HepG2 (cell line): ENCODE measurements around the gene NUP88. TPM values are rescaled to one million over a fixed set of nuclear protein-coding genes. Genes with fewer than 3 reads are reported as not detected.

Source experiments
- ATAC-seq: fragments of 200-7000 bp; cut with Tn5 transposase; 3 replicates; pipeline ENCODE4 v1.9.1; 2020; ENCODE audit warnings: mild to moderate bottlenecking, moderate library complexity
- BruUV-seq: library from RNA; stranded (reverse); fragments of 400-500 nt; replicated peaks from 2 replicates; lab custom pipeline; 2021; lab: Mats Ljungman, UMichigan
- CTCF ChIA-PET: fragments of 300-600 bp; formaldehyde crosslinking; extraction: SDS; loops from one replicate; lab custom pipeline; 2021; ENCODE audit warnings: low total read pairs, inconsistent platforms, low intra/inter-chr PET ratio; lab: Yijun Ruan, JAX
- POLR2A ChIA-PET: fragments of 350-600 bp; sonication (Branson Sonifier 250); formaldehyde crosslinking; loops from one replicate; lab custom pipeline; 2020; ENCODE audit warnings: antibody characterized with exemption, inconsistent platforms; lab: Yijun Ruan, JAX
- DNase-seq: peaks from one replicate; pipeline ENCODE4 v3.0.0-alpha.2; 2015; ENCODE audit warnings: low spot score
- FAIRE-seq: peaks from 3 replicates; lab custom pipeline; 2011; peaks lifted over from hg19 to GRCh38; lab: Jason Lieb, UNC
- H2AFZ ChIP-seq: one replicate; pipeline ENCODE4 v1.6.1; 2011; ENCODE audit warnings: low read length, inconsistent platforms
- H3K27ac ChIP-seq: fragments of 300-600 bp; 3 replicates; pipeline ENCODE4 v1.8.0; 2011; ENCODE audit warnings: mixed run types, mild to moderate bottlenecking, mixed read lengths, low read length, inconsistent platforms; ENCODE audit not compliant: insufficient read depth; ENCODE audit errors: extremely low read length
- H3K27me3 ChIP-seq, 2 experiments: fragments of 200-600 bp in 1 of 2; 2 replicates in 1 of 2; 3 replicates in 1 of 2; pipeline versions ENCODE4 v1.6.0 to v1.8.0; 2011; ENCODE audit warnings: low read length in 2 of 2, mild to moderate bottlenecking in 2 of 2, moderate library complexity in 2 of 2, inconsistent platforms in 1 of 2; ENCODE audit not compliant: insufficient read depth in 2 of 2, control insufficient read depth in 1 of 2
- H3K36me3 ChIP-seq, 2 experiments: fragments of 200-600 bp in 1 of 2; replicated peaks in 1 of 2; 2 replicates in 1 of 2; 3 replicates in 1 of 2; pipeline versions ENCODE4 v1.5.1 to v1.8.0; 2011; ENCODE audit warnings: low read length in 2 of 2, inconsistent platforms in 1 of 2; ENCODE audit not compliant: insufficient read depth in 2 of 2, control insufficient read depth in 1 of 2
- H3K4me1 ChIP-seq: 2 replicates; pipeline ENCODE4 v1.5.1; 2012; ENCODE audit warnings: low read length, inconsistent platforms; ENCODE audit not compliant: insufficient read depth
- H3K4me2 ChIP-seq: 2 replicates; pipeline ENCODE4 v1.6.0; 2011; ENCODE audit warnings: low read depth, low read length, inconsistent platforms
- H3K4me3 ChIP-seq, 3 experiments: fragments of 200-600 bp in 1 of 3; sonication (generic), shearing (Covaris generic) in 1 of 3; replicated peaks in 1 of 3; 2 replicates each; pipeline ENCODE4 v1.5.1; 2011 to 2016; ENCODE audit warnings: low read length in 3 of 3, inconsistent platforms in 2 of 3, low read depth in 2 of 3, mild to moderate bottlenecking in 2 of 3, control low read depth in 1 of 3, mixed read lengths in 1 of 3; ENCODE audit not compliant: insufficient read depth in 1 of 3
- H3K79me2 ChIP-seq: one replicate; pipeline ENCODE4 v1.6.1; 2011; ENCODE audit warnings: low read length, inconsistent platforms; ENCODE audit not compliant: insufficient read depth
- H3K9ac ChIP-seq: 2 replicates; pipeline ENCODE4 v1.6.0; 2011; ENCODE audit warnings: mild to moderate bottlenecking, low read depth, low read length, inconsistent platforms; ENCODE audit not compliant: insufficient read depth
- H3K9me3 ChIP-seq: 2 replicates; pipeline ENCODE4 v1.5.1; 2012; ENCODE audit warnings: mild to moderate bottlenecking, low read length
- H4K20me1 ChIP-seq: 2 replicates; pipeline ENCODE4 v1.6.0; 2011; ENCODE audit warnings: inconsistent platforms, mild to moderate bottlenecking, low read length, moderate library complexity; ENCODE audit not compliant: insufficient read depth
- ARNT ChIP-seq: fragments of 450-650 bp; IDR thresholded peaks from 2 replicates; pipeline ENCODE4 v1.6.1; 2017
- CBX1 ChIP-seq: IDR thresholded peaks from one replicate; pipeline ENCODE4 v1.6.1; 2016; ENCODE audit warnings: antibody characterized with exemption, low read depth
- HHEX ChIP-seq: IDR thresholded peaks from 2 replicates; pipeline ENCODE4 v1.6.1; 2016; ENCODE audit warnings: control low read depth
- LRRFIP1 ChIP-seq: sonication (generic); formaldehyde crosslinking; conservative IDR thresholded peaks from 2 replicates; pipeline ENCODE4 v1.4.0; 2020; ENCODE audit warnings: missing genetic modification reagents
- MYC ChIP-seq: sonication (generic); formaldehyde crosslinking; IDR thresholded peaks from 2 replicates; pipeline ENCODE4 v1.9.0; 2021; ENCODE audit warnings: missing genetic modification reagents, borderline replicate concordance
- NCOA2 ChIP-seq: sonication (generic); formaldehyde crosslinking; IDR thresholded peaks from 2 replicates; pipeline ENCODE4 v1.8.0; 2022; ENCODE audit warnings: inconsistent platforms
- PRDM10 ChIP-seq: sonication (generic); formaldehyde crosslinking; IDR thresholded peaks from 2 replicates; pipeline ENCODE4 v1.4.0; 2020; ENCODE audit warnings: low read depth, missing genetic modification reagents
- RELA ChIP-seq: sonication (generic); formaldehyde crosslinking; IDR thresholded peaks from 2 replicates; pipeline ENCODE4 v1.4.0; 2020; ENCODE audit warnings: missing genetic modification reagents
- TARDBP ChIP-seq: sonication (generic); formaldehyde crosslinking; IDR thresholded peaks from 2 replicates; pipeline ENCODE4 v1.8.0; 2022; ENCODE audit warnings: mild to moderate bottlenecking, missing genetic modification reagents
- THAP7 ChIP-seq: sonication (generic); formaldehyde crosslinking; IDR thresholded peaks from 2 replicates; pipeline ENCODE4 v1.8.1; 2023; ENCODE audit warnings: mild to moderate bottlenecking, missing genetic modification reagents
- TP53 ChIP-seq: sonication (generic); formaldehyde crosslinking; conservative IDR thresholded peaks from 2 replicates; pipeline ENCODE4 v1.4.0; 2020; ENCODE audit warnings: missing genetic modification reagents
- ZBTB33 ChIP-seq: sonication (generic); formaldehyde crosslinking; IDR thresholded peaks from 2 replicates; pipeline ENCODE4 v1.4.0; 2020; ENCODE audit warnings: missing genetic modification reagents
- ZBTB7B ChIP-seq: sonication (generic); formaldehyde crosslinking; IDR thresholded peaks from 2 replicates; pipeline ENCODE4 v1.4.0; 2020; ENCODE audit warnings: missing genetic modification reagents
- ZNF253 ChIP-seq: sonication (generic); formaldehyde crosslinking; IDR thresholded peaks from 2 replicates; pipeline ENCODE4 v1.8.0; 2022; ENCODE audit warnings: mild to moderate bottlenecking, missing genetic modification reagents, borderline replicate concordance
- ZNF546 ChIP-seq: sonication (generic); formaldehyde crosslinking; conservative IDR thresholded peaks from 2 replicates; pipeline ENCODE4 v1.8.1; 2023; ENCODE audit warnings: mild to moderate bottlenecking, missing genetic modification reagents
- ZNF552 ChIP-seq: sonication (generic); formaldehyde crosslinking; IDR thresholded peaks from 2 replicates; pipeline ENCODE4 v1.9.0; 2022; ENCODE audit warnings: missing genetic modification reagents, mild to moderate bottlenecking, borderline replicate concordance
- ZNF776 ChIP-seq: sonication (generic); formaldehyde crosslinking; IDR thresholded peaks from 2 replicates; pipeline ENCODE4 v1.4.0; 2020; ENCODE audit warnings: mild to moderate bottlenecking, missing genetic modification reagents
- ZSCAN30 ChIP-seq: sonication (generic); formaldehyde crosslinking; IDR thresholded peaks from 2 replicates; pipeline ENCODE4 v1.5.0; 2020; ENCODE audit warnings: mild to moderate bottlenecking, missing genetic modification reagents
- WGBS: methylation state at CpG from one replicate; pipeline ENCODE4 v1.1.6; 2017; ENCODE audit warnings: low lambda C conversion rate; 5-methylcytosine and 5-hydroxymethylcytosine counted together
- in situ Hi-C: cut with HindIII; loops from 2 replicates; pipeline ENCODE4 v1.10.0; 2017; ENCODE audit warnings: low pct_unique_long_range_greater_than_20kb; ENCODE audit not compliant: extremely low pct_ligation_motif_present
- intact Hi-C: fragments of 100-400 bp; cut with micrococcal nuclease; formaldehyde crosslinking; loops from one replicate; pipeline ENCODE4 v1.10.0; 2022; ENCODE audit not compliant: unreplicated experiment
- polyA plus RNA-seq, 8 experiments: library from polyadenylated mRNA; depleted of rRNA in 3 of 8; stranded (reverse) in 7 of 8; unstranded in 1 of 8; fragments of >200 nt; fragmentation: Illumina TruSeq in 4 of 8; extraction: Trizol in 4 of 8; gene quantifications; 2 replicates each; pipeline versions ENCODE4 v1.2.1 to v1.2.3, GENCODE V29; 2011 to 2016; ENCODE audit warnings: low read depth in 4 of 8, missing spikeins in 1 of 8, mixed read lengths in 1 of 8; ENCODE audit not compliant: insufficient read depth in 1 of 8
- total RNA-seq, 5 experiments: library from RNA; depleted of rRNA; stranded (reverse); fragments of >200 nt; fragmentation: Illumina TruSeq; extraction: Trizol; gene quantifications; 2 replicates each; pipeline ENCODE4 v1.2.3, GENCODE V29; 2016; ENCODE audit warnings: low read depth in 1 of 5

Gene NUP88
- total and polyA plus RNA-seq, 2 of the 13 experiments (the other 11 are each of a cell fraction or from before 2014, with no cell fraction given), result 48.2 to 130 TPM

GRCh38 chr17:5446786-5447185, 27.3 kb upstream of the NUP88 start:
- no peak overlapping the region for H2AFZ ChIP-seq
- no peak overlapping the region for H3K4me3 ChIP-seq
- no peaks in the 10 kb centered on the region for H3K9me3 ChIP-seq
- H4K20me1 ChIP-seq, result no peaks in the 10 kb centered on the region
- in situ Hi-C loops (no loop called here), intact Hi-C loops (no loop called here)
- no peak overlapping the region for H3K4me2 ChIP-seq
- CTCF ChIA-PET, result no interaction called here
- H3K79me2 ChIP-seq, result no peaks in the 10 kb centered on the region
- no peaks in the 10 kb centered on the region for H3K27me3 ChIP-seq
- TF ChIP-seq HHEX (CRISPR knock-in tag) (no peak), TP53 (no peak), RELA (CRISPR knock-in tag) (no peak), CBX1 (no peak), ZNF546 (CRISPR knock-in tag) (no peak), ZBTB33 (CRISPR knock-in tag) (no peak), ZNF776 (no peak), MYC (CRISPR knock-in tag) (no peak), ARNT (no peak), PRDM10 (CRISPR knock-in tag) (no peak), ZSCAN30 (CRISPR knock-in tag) (no peak), NCOA2 (CRISPR knock-in tag) (no peak), ZBTB7B (CRISPR knock-in tag) (no peak), LRRFIP1 (no peak), TARDBP (CRISPR knock-in tag) (no peak), ZNF253 (CRISPR knock-in tag) (no peak), THAP7 (CRISPR knock-in tag) (no peak), ZNF552 (CRISPR knock-in tag) (no peak)
- H3K9ac ChIP-seq, result no peak overlapping the region
- peaks cover 30 to 82% of the 10 kb centered on the region in 2 experiments for H3K36me3 ChIP-seq
- no peak for DNase-seq
- no peak for FAIRE-seq
- WGBS, result 97% methylated on average over 8 of the region's 8 CpGs
- BruUV-seq, result no TSS peak
- ATAC-seq, result no peak
- POLR2A ChIA-PET, result no interaction called here
- no peaks in the 10 kb centered on the region for H3K4me1 ChIP-seq
- H3K27ac ChIP-seq, result no peak overlapping the region
